Smooth muscle cell (in vitro differentiated cells): ENCODE data around the gene MAGI1. TPM values are rescaled to one million over a fixed set of nuclear protein-coding genes. Genes with fewer than 3 reads are reported as not detected.

Experiments
- DNase-seq: peaks from one replicate; lab custom pipeline; 2025; ENCODE audit not compliant: unreplicated experiment; lab: John Stamatoyannopoulos, UW
- H2AFZ ChIP-seq: fragments of 200-600 bp; sonication (generic); 2 replicates; pipeline ENCODE4 v1.6.0; 2016; ENCODE audit warnings: antibody characterized with exemption, low read depth, mild to moderate bottlenecking
- H3F3A ChIP-seq: fragments of 200-600 bp; sonication (generic); 2 replicates; pipeline ENCODE4 v1.6.0; 2017; ENCODE audit warnings: antibody characterized with exemption, low read depth
- H3K27ac ChIP-seq: fragments of 200-600 bp; sonication (generic); 2 replicates; pipeline ENCODE4 v1.5.1; 2016; ENCODE audit warnings: low read depth, mild to moderate bottlenecking
- H3K27me3 ChIP-seq: fragments of 200-600 bp; sonication (generic); 2 replicates; pipeline ENCODE4 v1.6.1; 2016; ENCODE audit warnings: low read depth, mild to moderate bottlenecking
- H3K36me3 ChIP-seq: fragments of 200-600 bp; sonication (generic); 2 replicates; pipeline ENCODE4 v1.5.1; 2016; ENCODE audit warnings: low read depth
- H3K4me1 ChIP-seq: fragments of 200-600 bp; sonication (generic); 2 replicates; pipeline ENCODE4 v1.5.1; 2016; ENCODE audit warnings: low read depth
- H3K4me2 ChIP-seq: fragments of 200-600 bp; sonication (generic); 2 replicates; pipeline ENCODE4 v1.6.0; 2016; ENCODE audit warnings: mild to moderate bottlenecking
- H3K4me3 ChIP-seq: fragments of 200-600 bp; sonication (generic); 2 replicates; pipeline ENCODE4 v1.5.1; 2016; ENCODE audit warnings: mild to moderate bottlenecking
- H3K79me2 ChIP-seq: fragments of 200-600 bp; sonication (generic); 2 replicates; pipeline ENCODE4 v1.6.0; 2016; ENCODE audit warnings: low read depth, mild to moderate bottlenecking
- H3K9ac ChIP-seq: fragments of 200-600 bp; sonication (generic); 2 replicates; pipeline ENCODE4 v1.6.0; 2016; ENCODE audit warnings: low read depth
- H3K9me3 ChIP-seq: fragments of 200-600 bp; sonication (generic); replicated peaks from 2 replicates; pipeline ENCODE4 v1.5.1; 2016; ENCODE audit warnings: low read depth
- H4K20me1 ChIP-seq: fragments of 200-600 bp; sonication (generic); 2 replicates; pipeline ENCODE4 v1.6.0; 2016; ENCODE audit warnings: low read depth
- CTCF ChIP-seq: fragments of 200-600 bp; sonication (generic); IDR thresholded peaks from 2 replicates; pipeline ENCODE4 v1.5.1; 2017; ENCODE audit warnings: borderline replicate concordance, mild to moderate bottlenecking, antibody characterized with exemption; ENCODE audit not compliant: insufficient read depth, poor library complexity, severe bottlenecking
- WGBS: methylation state at CpG from one replicate; pipeline ENCODE4 v1.1.7; 2016; ENCODE audit warnings: low lambda C conversion rate; 5-methylcytosine and 5-hydroxymethylcytosine counted together
- polyA plus RNA-seq: library from polyadenylated mRNA; unstranded; fragments of >200 nt; fragmentation: Nextera tagmentation; extraction: Ambion mirVana; gene quantifications from 2 replicates; pipeline ENCODE4 v1.2.1, GENCODE V29; 2016
- total RNA-seq: library from RNA; depleted of rRNA; stranded (reverse); fragments of >200 nt; gene quantifications from 2 replicates; pipeline ENCODE4 v1.2.3, GENCODE V29; 2014

MAGI1 gene
- total and polyA plus RNA-seq, 2 experiments from 2014 or later = 9.9 to 23.3 TPM

DNA sequence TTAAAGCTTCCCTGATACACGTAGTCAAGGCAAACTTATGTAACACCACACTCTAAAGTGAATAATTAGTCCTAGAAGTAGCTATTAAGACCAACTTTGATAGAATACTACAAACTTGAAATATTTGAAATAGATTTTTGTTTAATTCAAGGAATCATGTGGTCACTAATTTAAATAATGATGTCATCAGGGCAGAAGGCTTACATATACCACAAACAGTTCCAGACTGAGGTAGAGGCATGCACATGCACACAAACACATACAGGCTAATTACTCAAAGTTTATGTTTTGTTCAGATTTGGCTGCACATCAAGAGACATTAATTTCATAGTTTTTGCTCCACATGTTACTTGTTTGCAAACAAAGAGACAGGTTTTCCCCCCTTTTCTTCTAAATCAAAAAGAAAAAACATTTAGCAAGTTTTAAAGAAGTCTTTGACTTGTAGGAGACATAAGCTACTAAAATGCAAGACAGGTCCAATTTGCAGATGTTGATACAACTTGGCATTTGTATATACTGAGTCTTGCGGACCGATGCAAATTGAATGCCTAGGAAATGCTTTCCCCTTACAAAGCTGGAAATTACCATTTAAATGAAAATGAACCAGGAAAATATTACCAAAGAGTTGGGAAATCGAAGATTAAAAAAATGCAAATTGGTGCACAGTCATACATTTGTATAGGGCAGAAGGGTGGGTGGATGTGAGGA is 594.8 kb downstream of the MAGI1 start:
- no peak overlapping the region for H3K27ac ChIP-seq
- H3K9ac ChIP-seq = no peak overlapping the region
- no peak for DNase-seq
- H3K36me3 ChIP-seq = peaks cover 3% of the 10 kb centered on the region
- no peaks in the 10 kb centered on the region for H3K79me2 ChIP-seq
- 96% methylated on average over 4 of the region's 4 CpGs for WGBS
- H3K27me3 ChIP-seq = no peaks in the 10 kb centered on the region
- no peaks in the 10 kb centered on the region for H3F3A ChIP-seq
- TF ChIP-seq CTCF = no peak
- no peaks in the 10 kb centered on the region for H3K9me3 ChIP-seq
- peaks cover 5% of the 10 kb centered on the region for H4K20me1 ChIP-seq
- H3K4me2 ChIP-seq = no peak overlapping the region
- no peak overlapping the region for H2AFZ ChIP-seq
- H3K4me3 ChIP-seq = no peak overlapping the region
- peaks cover 14% of the 10 kb centered on the region for H3K4me1 ChIP-seq

DNA sequence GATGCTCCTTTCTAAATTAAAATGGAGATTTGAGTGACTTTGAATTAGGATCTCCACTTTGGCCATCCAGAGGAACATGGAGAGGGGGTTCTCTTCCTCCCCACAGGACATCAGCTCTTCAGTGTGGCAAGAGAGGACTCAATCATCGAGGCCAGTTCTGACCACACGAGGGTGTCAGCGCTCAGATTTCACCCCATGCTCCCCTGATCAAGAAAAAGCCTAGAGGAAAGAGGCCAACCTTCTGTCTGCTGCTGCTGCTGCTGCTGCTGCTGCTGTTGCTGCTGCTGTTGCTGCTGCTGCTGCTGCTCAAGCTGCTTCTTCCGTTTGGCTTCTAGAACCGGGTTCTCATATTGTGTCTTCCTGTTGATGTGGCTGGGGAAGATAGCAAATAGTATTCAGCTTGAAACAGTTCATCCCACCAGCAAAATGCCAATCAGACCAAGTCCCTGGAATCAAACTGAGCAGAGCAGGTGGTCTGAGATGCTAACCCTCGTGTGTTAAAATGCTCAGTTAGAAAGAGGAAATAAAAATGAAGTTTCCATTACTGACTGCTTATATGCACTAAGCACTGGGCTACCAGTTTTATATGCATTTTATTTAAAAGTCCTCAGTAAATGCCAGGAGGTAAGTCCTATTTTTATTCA is 599.0 kb downstream of the MAGI1 start:
- Histone ChIP-seq H3K4me2 (no peak overlapping the region), H3K36me3 (peaks cover 3% of the 10 kb centered on the region), H3K79me2 (no peaks in the 10 kb centered on the region), H3K27me3 (no peaks in the 10 kb centered on the region), H3K4me3 (no peak overlapping the region), H3F3A (no peaks in the 10 kb centered on the region), H3K4me1 (peaks cover 4% of the 10 kb centered on the region), H2AFZ (no peak overlapping the region), H3K9ac (no peak overlapping the region), H4K20me1 (no peaks in the 10 kb centered on the region), H3K27ac (no peak overlapping the region), H3K9me3 (no peaks in the 10 kb centered on the region)
- DNase-seq = peak; percentile 3
- peak; percentile 44 for TF ChIP-seq CTCF
- WGBS = 37% methylated on average over 6 of the region's 6 CpGs

GRCh38 chr3:65438612-65439011 is 600.1 kb downstream of the MAGI1 start:
- Histone ChIP-seq H3K27me3 (no peaks in the 10 kb centered on the region), H3K4me1 (peaks cover 4% of the 10 kb centered on the region), H3F3A (no peaks in the 10 kb centered on the region), H3K4me3 (no peak overlapping the region), H3K27ac (no peak overlapping the region), H3K36me3 (peaks cover 3% of the 10 kb centered on the region), H3K9ac (no peak overlapping the region), H3K4me2 (no peak overlapping the region), H3K79me2 (no peaks in the 10 kb centered on the region), H4K20me1 (no peaks in the 10 kb centered on the region), H3K9me3 (no peaks in the 10 kb centered on the region), H2AFZ (no peak overlapping the region)
- TF ChIP-seq CTCF = no peak
- no peak for DNase-seq
- 100% methylated on average over 1 of the region's 1 CpG for WGBS

- Histone ChIP-seq H3K79me2 (no peaks in the 10 kb centered on the region), H3K36me3 (peaks cover 3% of the 10 kb centered on the region), H3F3A (no peaks in the 10 kb centered on the region), H4K20me1 (no peaks in the 10 kb centered on the region), H3K4me1 (peaks cover 4% of the 10 kb centered on the region), H3K4me3 (no peak overlapping the region), H2AFZ (no peak overlapping the region), H3K9me3 (no peaks in the 10 kb centered on the region), H3K9ac (no peak overlapping the region), H3K4me2 (no peak overlapping the region), H3K27ac (no peak overlapping the region), H3K27me3 (no peaks in the 10 kb centered on the region)
- no peak for TF ChIP-seq CTCF
- 98% methylated on average over 3 of the region's 3 CpGs for WGBS
- no peak for DNase-seq
These were observed 600.6 kb downstream of the MAGI1 start for GRCh38 chr3:65438096-65438495.
